ENCODE data around the gene IGF1R. TPM values are rescaled to one million over a fixed set of nuclear protein-coding genes. Genes with fewer than 3 reads are reported as not detected.

IGF1R gene
- total and polyA plus RNA-seq, 2 of the 13 experiments (the other 11 are each of a cell fraction or from before 2014, with no cell fraction given), result 15.9 to 18.4 TPM

DNA sequence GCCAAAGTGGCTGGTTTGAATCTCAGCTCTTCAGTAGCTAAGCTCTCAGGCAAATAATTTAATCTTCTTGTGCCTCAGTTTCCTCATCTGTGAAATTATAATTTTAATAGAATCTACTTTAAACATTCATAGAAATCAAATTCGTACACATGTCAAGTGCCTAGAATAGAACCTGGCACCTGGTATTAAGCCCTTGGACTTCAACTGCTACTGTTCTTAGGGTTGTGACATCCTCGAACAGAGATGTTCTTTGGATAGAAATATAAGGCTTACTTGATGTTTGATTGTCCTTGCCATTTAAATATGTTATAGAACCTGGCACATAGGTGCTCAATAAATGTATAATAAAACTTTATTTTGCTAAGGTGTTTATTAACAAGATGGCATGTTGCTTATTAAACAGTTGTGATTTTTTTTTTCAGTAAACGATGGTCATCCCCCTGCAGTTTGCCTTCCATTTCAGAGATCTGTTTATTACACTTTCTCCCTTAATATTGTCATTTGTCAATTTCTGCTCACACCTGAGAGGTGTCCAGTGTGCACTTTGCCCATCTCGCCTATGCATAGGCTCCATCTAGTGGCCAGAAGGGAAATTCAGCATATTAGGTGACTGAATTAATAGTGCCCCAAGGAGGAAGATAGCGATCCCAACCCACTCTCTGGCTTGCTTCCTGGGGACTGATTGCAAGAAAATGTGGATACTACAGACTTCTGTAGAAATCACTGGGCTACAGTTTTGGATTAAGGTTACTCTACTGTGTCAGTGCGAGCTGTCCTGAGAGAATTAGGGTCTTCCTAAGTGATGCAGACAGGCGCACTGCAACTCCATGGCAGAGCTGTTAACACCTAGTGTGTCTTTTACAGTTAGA is 10.7 kb downstream of the IGF1R start (continued):
- 0 out of 2 replicates have a peak, but pooled peaks have one; percentile 24 for TF ChIP-seq ARID3A (IDR thresholded peaks at IDR 0.05; ENCODE audit: low read depth, low read length)
- TF ChIP-seq POGZ (CRISPR knock-in tag; IDR thresholded peaks at IDR 0.05), result no peak
- 0 out of 2 replicates have a peak, but pooled peaks have one; percentile 16 for TF ChIP-seq THRA (CRISPR knock-in tag; IDR thresholded peaks at IDR 0.05; ENCODE audit: borderline replicate concordance)
- TF ChIP-seq ARID5B (CRISPR knock-in tag; IDR thresholded peaks at IDR 0.05), result peak; percentile 46; the same call in 1 of the 2 replicates
- no peak for TF ChIP-seq TFDP1 (CRISPR knock-in tag; IDR thresholded peaks at IDR 0.05; ENCODE audit: borderline replicate concordance)
- no peak for TF ChIP-seq NR2F6 (IDR thresholded peaks at IDR 0.05)
- TF ChIP-seq NR2F6 (CRISPR knock-in tag; IDR thresholded peaks at IDR 0.05), result peak; percentile 11; the same call in 1 of the 2 replicates
- 0 out of 2 replicates have a peak, but pooled peaks have one; percentile 27 for TF ChIP-seq ZNF772 (CRISPR knock-in tag; IDR thresholded peaks at IDR 0.05)
